ENCODE measurements around the gene MRPL3. TPM values are rescaled to one million over a fixed set of nuclear protein-coding genes. Genes with fewer than 3 reads are reported as not detected.

The MRPL3 gene
- 10 to 100 TPM; 23.9 to 64.3 (median 37.4) TPM for total RNA-seq

DNA sequence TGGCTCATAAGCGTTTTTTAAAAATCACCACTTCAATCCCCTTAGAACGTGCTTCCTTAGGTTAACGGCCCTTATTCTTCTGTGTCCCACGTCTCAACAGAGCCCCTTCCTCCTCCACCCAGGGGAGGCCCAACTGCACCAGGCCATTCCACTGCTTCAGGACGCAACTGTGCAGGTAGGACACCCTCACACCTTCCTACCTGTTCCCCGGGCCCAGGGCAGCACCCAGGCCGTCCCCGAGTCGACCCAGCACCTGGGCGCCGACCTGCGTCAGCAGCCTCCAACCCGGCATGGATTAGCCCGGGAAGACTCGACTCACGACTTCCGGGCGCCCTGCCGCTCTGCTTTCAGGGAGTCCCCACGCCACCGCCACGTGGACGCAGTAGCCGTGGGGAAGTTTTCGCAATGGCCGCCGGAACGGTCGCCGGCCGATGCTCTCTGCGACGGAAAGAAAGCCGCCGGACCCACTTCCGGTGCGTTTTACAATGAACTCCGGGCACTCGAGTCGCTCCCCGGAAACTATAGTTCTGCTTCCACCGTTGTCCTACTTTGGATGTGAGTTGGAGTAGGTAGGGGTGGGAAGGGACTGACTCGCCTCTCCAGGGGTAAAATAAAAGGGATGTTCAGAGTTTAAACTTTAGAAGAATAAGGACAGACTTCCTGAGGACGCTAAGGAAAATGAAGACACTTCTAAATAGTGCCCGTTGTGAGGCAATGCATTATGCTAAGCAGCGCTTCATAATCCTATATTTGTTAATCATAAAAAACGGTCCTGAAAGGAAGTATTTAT lies at the start of gene MRPL3:
Gene MRPL3, minus strand, starts transcription at position 442 of the 790 bp plus-strand sequence. Its CDS starts 150 bp downstream, at position 292.
- no peaks in the 10 kb centered on the region for H3K27me3 ChIP-seq
- H3K36me3 ChIP-seq = peaks cover 0 to 24% (median 9%) of the 10 kb centered on the region in 4 donors
- in situ Hi-C loops (cut with MboI; ENCODE audit: low pct_ligation_motif_present in 1 of 4, low pct_unique_long_range_greater_than_20kb in 1 of 4, low sequenced_read_pairs in 3 of 4) (loop anchor here in 1 of 4 donors (25.0 kb wide), 1 partner anchor 465 kb away; the partner anchor contains the start of genes ASTE1 and NEK11), intact Hi-C loops (cut with DNase I; ENCODE audit: low total_unique reads) (no loop called here)
- H3K4me1 ChIP-seq = peaks cover 13 to 24% (median 17%) of the 10 kb centered on the region in 4 donors
- 0 to 2% methylated on average over 20 to 32 of the region's 47 CpGs for WGBS, 2 donors (ENCODE audit: low coverage in 1 of 2)
- no peaks in the 10 kb centered on the region for H3K9me3 ChIP-seq
- H3K27ac ChIP-seq = peak within 1 kb of the TSS; percentile 79 to 87 (median 84)
- peak; percentile 52 for TF ChIP-seq POLR2A (IDR thresholded peaks at IDR 0.05)
- TF ChIP-seq POLR2AphosphoS5 (IDR thresholded peaks at IDR 0.05) = peak; percentile 45 to 72 (median 65)
- TF ChIP-seq, protein P1, sequence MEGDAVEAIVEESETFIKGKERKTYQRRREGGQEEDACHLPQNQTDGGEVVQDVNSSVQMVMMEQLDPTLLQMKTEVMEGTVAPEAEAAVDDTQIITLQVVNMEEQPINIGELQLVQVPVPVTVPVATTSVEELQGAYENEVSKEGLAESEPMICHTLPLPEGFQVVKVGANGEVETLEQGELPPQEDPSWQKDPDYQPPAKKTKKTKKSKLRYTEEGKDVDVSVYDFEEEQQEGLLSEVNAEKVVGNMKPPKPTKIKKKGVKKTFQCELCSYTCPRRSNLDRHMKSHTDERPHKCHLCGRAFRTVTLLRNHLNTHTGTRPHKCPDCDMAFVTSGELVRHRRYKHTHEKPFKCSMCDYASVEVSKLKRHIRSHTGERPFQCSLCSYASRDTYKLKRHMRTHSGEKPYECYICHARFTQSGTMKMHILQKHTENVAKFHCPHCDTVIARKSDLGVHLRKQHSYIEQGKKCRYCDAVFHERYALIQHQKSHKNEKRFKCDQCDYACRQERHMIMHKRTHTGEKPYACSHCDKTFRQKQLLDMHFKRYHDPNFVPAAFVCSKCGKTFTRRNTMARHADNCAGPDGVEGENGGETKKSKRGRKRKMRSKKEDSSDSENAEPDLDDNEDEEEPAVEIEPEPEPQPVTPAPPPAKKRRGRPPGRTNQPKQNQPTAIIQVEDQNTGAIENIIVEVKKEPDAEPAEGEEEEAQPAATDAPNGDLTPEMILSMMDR (IDR thresholded peaks at IDR 0.05) = no peak
- no peak for TF ChIP-seq EP300 (IDR thresholded peaks at IDR 0.05; ENCODE audit: low read depth)
- peak; percentile 89 for DNase-seq
- H3K4me3 ChIP-seq = peak within 1 kb of the TSS; percentile 74 to 95 (median 88)

DNA sequence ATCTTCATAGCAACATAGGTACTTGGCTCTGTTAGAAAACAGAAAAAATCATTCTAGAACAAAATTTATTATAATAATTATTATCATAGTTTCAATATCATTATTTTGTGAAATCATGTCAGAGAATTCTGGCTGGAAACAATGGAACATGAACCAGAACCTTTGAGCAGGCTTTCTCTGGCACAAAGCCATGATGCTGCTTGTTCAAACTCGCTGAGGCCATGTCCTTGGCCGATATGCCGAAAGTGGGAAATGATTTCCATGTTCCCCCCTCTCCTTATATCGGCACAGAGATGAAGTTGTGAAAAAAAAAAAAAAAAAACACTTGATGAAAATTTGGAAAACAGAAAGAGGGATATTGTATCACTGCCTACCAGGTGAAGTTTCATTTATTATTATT lies 49.0 kb upstream of the MRPL3 start:
- in situ Hi-C loops (cut with MboI; ENCODE audit: low pct_ligation_motif_present in 1 of 4, low pct_unique_long_range_greater_than_20kb in 1 of 4, low sequenced_read_pairs in 3 of 4) = no loop called here
- Histone ChIP-seq H3K4me1 (no peaks in the 10 kb centered on the region), H3K36me3 (no peaks in the 10 kb centered on the region), H3K4me3 (no peak overlapping the region), H3K9me3 (no peaks in the 10 kb centered on the region), H3K27ac (no peak overlapping the region), H3K27me3 (no peaks in the 10 kb centered on the region)
- TF ChIP-seq POLR2AphosphoS5 (IDR thresholded peaks at IDR 0.05) (no peak), POLR2A (IDR thresholded peaks at IDR 0.05) (no peak), EP300 (IDR thresholded peaks at IDR 0.05; ENCODE audit: low read depth) (no peak)
- TF ChIP-seq, protein P1 (IDR thresholded peaks at IDR 0.05) = no peak
- DNase-seq = no peak
- 70 to 76% methylated on average over 4 of the region's 4 CpGs for WGBS, 2 donors (ENCODE audit: low coverage in 1 of 2)
- intact Hi-C loops (cut with DNase I; ENCODE audit: low total_unique reads) = no loop called here

DNA sequence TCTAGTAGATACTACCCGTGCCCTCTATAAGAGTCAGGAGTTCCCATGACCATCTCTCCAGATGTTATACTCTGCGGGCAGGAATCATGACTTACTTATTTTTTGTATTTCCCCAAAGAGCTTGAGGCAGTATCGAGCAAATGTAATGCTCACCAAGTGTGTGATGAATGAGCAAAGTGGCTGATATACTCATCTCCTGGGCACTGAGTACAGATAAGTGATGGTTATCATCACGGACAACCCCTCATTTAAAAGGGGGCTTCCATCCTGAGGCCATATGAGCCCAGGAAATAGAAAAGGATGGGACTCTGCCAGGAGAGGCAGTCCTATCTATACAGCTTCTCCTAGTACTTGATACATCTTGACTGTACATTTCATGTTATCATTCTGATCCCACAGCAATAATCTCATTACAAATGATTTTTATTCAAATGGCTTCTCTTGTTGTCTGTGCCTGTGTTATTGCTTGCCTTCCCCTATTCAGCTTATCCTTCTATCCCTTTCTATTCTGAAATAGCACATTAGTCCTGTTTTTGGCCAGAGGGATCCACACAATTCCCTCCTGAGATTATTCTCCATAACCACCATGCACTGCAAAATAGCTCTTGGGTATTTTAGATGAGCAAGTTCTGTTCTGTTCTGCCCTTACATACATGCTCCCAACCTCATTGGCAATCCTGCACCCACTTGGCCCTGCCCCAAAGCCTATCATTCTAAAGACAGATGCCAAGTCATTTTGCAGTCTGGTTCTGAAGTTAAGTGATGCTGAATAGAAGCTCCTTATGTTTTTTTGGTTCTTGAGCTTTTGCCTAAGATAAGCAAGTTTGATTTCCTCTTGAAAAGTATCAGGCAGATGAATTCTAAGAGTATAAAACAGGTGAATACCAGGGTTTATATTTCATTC lies 48.0 kb upstream of the MRPL3 start:
- in situ Hi-C loops (cut with MboI; ENCODE audit: low pct_ligation_motif_present in 1 of 4, low pct_unique_long_range_greater_than_20kb in 1 of 4, low sequenced_read_pairs in 3 of 4) (no loop called here), intact Hi-C loops (cut with DNase I; ENCODE audit: low total_unique reads) (no loop called here)
- H3K4me3 ChIP-seq = no peak overlapping the region
- no peaks in the 10 kb centered on the region for H3K4me1 ChIP-seq
- H3K36me3 ChIP-seq = no peaks in the 10 kb centered on the region
- no peak overlapping the region for H3K27ac ChIP-seq
- no peaks in the 10 kb centered on the region for H3K27me3 ChIP-seq
- DNase-seq = no peak
- H3K9me3 ChIP-seq = no peaks in the 10 kb centered on the region
- TF ChIP-seq POLR2AphosphoS5 (IDR thresholded peaks at IDR 0.05) (no peak), POLR2A (IDR thresholded peaks at IDR 0.05) (no peak), EP300 (IDR thresholded peaks at IDR 0.05; ENCODE audit: low read depth) (no peak)
- TF ChIP-seq, protein P1 (IDR thresholded peaks at IDR 0.05) = no peak
- WGBS, 2 donors (ENCODE audit: low coverage in 1 of 2) = 67 to 83% methylated on average over 1 to 4 of the region's 4 CpGs

DNA sequence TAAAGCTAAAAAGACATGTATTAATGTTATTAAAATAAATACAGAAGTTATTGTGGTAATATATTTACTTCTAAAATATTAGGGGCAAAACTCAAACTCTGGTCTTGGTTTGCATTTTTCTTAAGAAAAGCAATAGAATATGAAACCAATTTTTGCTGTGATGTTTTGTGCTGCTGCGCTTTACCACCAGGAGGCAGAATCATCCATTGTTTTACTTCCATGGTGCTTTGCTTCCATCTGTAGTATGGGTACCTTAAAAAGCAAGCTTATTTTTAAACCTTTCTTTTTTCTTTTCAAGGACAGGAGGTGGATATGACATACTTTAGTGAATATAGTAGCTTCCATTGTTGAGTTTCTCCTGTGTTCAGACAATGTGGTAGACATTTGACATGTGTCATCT lies 46.6 kb upstream of the MRPL3 start:
- WGBS, 2 donors (ENCODE audit: low coverage in 1 of 2) = 93 to 100% methylated on average over 1 of the region's 1 CpG

More for the DNA sequence above, 46.6 kb upstream of the MRPL3 start:
- Histone ChIP-seq H3K27ac (no peak overlapping the region), H3K9me3 (no peaks in the 10 kb centered on the region), H3K4me3 (no peak overlapping the region), H3K4me1 (peaks cover 0 to under 1% (median 0%) of the 10 kb centered on the region in 4 donors), H3K27me3 (no peaks in the 10 kb centered on the region), H3K36me3 (no peaks in the 10 kb centered on the region)
- DNase-seq = no peak
- in situ Hi-C loops (cut with MboI; ENCODE audit: low pct_ligation_motif_present in 1 of 4, low pct_unique_long_range_greater_than_20kb in 1 of 4, low sequenced_read_pairs in 3 of 4) = no loop called here
- intact Hi-C loops (cut with DNase I; ENCODE audit: low total_unique reads) = no loop called here
- no peak for TF ChIP-seq POLR2A (IDR thresholded peaks at IDR 0.05)
- TF ChIP-seq, protein P1 (IDR thresholded peaks at IDR 0.05) = peak in 2 of 5 experiments; percentile 5 to 9

All from transverse colon (tissue), 4 donors.